HG03457 (cell line): ENCODE data around the gene SUCLA2.
"Not testable (repeated sequence)": the region's sequence is repeated elsewhere in the genome, so short reads cannot be mapped to it uniquely, and the experiment has no call there.

Experiments
- ATAC-seq: cut with Tn5 transposase; IDR thresholded peaks from one replicate; pipeline ENCODE4 v1.9.1; 2021; ENCODE audit warnings: moderate number of reproducible peaks; ENCODE audit not compliant: unreplicated experiment

SUCLA2 gene

DNA sequence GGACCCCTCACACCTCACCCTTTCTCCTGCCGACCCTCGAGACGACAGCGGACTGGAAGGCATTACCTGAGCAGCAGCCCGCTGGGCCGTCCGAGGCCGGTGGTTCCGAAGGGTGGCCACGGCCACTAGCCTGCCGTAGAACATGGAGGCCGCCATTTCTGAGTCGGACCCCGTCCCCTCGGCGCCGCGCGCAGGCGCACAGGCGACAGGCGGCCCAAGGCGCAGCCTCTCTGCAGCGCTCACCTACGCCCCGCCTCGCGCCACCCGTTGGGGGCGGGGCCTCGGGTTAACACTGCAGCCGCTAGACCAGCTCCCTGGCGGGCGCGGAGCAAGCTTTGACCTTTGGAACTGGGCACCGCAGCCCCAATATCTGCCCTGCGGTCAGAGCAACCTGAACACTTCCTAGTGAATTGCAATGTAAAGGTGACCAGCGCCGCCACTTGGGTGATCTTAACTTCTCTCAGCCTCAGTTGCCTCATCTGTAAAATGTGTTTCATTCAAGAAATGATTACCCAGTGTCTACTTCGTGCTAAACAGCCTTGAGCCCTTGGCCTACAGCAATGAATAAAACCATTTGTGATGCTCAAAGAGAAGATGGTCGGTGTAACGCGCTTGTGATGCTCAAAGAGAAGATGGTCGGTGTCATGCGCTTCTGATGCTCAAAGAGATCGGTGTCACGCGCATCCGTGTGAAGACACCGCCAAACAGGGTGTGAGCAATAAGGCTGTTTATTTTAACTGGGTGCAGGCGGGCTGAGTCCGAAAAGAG lies at the start of gene SUCLA2:
SUCLA2 (minus strand) TSS at position 160 of the 768 bp plus-strand sequence; CDS start at position 156, 4 bp downstream.
- peak; percentile 99 for ATAC-seq

DNA sequence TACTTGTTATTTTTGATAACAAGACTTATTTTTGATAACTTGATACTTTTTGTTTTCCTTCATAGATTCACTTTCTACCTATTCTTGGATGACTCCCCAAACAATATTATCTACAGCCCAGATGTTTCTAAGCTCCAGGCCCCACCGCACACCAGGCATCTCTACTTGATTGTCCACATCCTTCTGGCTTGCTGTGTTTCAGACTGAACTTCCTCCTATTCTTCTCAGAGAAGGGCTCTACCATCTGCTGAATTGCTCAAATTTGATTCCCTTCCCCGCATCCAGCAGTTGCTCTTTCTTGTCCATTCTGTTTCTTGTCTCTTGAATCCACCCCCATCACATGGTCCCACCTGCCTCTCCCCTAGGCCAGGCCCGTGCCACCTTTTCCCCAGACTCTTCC lies 49.5 kb upstream of the SUCLA2 start:
- no peak for ATAC-seq

DNA sequence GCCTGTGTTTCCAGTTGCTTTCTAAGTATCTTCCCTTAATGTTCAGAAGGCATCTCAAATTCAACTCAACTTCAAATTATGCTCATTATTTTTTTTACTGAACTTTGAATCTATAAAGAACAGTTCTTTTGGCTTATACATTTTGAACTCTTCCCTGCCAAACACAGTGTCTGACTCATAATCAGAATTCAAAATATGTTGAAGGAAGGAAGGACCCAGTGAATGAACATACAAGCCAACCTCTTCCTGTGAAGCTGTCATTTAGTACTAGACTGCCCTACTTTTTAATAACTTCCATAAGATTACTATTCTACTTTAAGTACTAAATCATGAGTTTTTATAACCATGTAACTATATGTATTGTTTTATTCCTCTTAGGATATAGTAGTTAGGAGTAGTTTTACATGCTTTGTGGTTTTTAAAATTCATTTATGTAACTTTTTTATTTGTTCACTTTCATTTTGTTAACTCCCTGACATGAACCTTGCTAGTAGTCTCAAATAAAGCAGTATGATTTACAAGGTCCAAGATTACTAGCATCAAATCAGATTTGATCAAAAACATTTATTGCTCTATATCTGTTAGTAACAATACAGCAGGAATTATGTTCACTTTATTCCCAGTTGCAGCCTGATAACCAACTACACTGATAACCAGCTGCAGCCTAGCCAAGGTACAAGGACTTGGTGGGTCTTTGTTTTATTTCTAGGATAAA lies 42.9 kb upstream of the SUCLA2 start:
- no peak for ATAC-seq

DNA sequence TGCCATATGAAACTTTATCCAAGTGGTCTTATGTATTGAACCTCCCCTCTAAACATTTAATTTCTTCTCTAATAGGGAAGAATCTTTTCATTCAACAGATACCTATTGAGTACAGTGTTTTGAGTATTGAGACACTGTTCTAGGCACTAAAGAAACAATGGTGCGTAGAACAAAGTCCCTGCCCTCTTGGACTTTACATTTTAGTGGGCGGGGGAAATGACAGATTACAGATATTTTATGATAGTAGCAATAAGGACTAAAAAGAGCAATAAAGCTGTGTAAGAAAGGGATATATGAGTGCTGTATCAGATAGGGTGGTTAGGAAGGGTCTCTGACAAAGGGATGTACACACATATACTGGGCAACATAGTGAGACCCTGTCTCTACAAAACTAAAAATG lies 41.8 kb upstream of the SUCLA2 start:
- no peak for ATAC-seq

DNA sequence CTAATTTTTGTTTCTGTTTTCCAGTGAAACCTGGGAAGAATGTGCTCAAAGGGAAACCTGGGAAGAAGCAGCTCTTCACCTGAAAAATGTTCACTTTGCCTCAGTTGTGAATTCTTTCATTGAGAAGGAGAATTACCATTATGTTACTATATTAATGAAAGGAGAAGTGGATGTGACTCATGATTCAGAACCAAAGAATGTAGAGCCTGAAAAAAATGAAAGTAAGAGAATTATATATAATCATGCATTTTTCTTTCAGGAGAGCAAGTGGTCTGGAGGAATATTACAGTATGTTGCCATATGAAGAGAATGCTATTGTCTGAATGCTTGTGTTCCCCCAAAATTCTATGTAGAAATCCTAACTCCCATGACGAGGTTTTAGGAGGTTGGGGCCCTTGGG lies 39.8 kb upstream of the SUCLA2 start:
- no peak for ATAC-seq

DNA sequence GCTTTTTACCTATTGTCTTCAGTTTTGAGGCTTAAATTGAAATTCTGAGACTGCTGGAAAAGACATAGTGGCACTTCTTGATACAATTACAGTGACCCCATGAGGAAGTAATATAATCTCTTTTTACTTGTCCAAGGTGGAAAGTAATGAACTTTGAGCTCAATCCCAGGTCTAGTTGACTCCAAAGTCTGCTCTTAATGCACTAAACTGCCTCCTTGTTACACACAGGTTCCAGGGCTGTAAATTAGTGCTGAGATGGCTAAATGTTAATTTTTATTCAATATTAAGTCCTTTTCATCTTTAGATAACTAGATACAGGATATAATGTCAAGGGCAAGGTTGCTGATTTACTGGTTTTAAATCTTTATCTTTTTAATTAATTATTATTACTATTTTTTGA lies 39.0 kb upstream of the SUCLA2 start:
- no peak for ATAC-seq

DNA sequence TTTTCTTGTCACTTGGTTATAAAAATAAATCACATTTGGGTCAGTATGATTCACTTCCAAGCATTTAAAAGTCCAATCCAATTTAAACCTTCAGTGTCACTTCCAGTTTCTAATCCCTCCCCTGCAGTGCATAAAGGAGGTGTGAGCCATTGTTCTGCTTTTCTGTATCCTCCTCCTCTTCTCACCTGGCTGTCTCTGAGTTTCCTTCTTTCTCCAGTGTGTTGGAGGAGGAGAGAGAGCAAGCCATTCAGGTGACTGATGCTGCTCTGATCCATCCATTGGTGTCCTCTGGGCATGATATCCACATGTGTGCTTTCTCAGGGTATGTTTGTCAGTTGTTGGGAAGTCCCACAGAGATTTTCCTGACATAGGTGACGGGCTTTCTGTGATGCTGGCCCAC lies 37.7 kb upstream of the SUCLA2 start:
- no peak for ATAC-seq

DNA sequence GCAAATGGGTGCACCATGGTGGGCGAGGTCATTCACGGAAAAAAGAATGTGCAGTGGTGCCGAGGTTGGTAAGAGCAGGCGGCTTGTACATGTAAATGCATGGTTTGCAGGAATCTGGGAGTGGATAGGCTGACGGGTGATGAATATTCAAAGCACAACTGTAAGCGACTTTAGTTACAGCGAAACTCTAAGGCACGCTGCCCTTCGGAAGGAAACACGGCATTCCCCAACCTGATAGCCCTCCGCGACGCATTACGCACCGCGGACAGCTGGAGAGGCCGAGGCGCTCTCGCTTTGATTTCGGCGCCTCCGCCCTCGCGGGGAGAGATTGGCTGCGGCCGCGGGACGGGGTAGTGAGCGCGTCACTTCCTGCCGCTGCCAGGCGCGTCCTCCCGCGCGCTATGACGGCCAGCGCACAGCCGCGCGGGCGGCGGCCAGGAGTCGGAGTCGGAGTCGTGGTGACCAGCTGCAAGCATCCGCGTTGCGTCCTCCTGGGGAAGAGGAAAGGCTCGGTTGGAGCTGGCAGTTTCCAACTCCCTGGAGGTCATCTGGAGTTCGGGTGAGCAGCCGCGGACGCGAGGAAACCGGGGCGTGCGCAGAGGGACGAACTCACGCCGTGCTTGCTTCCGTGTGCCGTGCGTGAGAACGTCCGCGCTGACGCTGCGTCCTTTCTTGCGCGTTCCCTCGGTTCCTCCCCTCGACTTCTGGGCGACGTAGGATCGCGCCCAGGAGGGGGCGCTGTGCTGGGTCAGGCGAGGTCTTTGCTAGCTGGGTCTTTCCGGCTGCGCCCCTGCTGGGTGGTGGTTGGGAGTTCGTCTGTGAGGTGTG lies 36.5 kb upstream of the SUCLA2 start, which contains the start of gene NUDT15:
NUDT15 (plus strand) TSS at position 381 of the 828 bp plus-strand sequence; CDS start at position 402, 21 bp downstream.
- ATAC-seq: peak; percentile 84

DNA sequence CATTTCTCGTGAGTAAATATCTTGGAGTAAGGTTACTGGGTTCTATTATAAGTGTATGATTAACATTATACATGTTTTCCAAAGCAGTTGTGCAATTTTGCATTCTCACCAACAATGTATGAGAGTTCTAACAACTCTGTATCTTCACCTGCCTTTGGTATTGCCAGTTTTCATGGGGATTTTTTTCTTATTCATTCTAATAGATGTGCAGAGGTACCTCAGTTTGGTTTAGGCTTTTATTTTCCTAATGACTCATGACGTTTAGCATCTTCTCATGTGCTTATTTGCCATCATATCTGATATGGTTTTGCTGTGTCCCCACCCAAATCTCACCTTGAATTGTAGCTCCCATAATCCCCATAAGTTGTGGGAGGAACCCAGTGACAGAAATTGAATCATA lies 28.8 kb upstream of the SUCLA2 start:
- no peak for ATAC-seq

DNA sequence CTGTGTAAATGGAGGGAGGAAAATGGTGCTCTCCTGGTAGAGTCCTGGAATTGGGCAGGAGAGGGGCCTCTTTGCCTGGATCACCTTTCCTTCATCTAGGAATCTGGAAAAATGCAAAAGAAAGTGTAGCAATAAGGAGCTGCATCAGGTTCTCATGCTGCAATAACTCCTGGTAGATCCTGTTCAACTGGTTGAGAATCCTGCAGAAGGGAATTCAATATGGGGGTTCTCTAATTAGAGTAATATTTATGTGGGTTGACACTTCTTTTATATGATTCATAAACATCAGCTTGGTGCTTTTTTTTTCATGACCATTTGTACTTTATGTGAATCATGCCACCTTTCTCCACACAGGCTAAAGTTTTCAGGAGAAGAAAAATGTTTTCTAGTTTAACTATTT lies 27.0 kb upstream of the SUCLA2 start:
- ATAC-seq: no peak

DNA sequence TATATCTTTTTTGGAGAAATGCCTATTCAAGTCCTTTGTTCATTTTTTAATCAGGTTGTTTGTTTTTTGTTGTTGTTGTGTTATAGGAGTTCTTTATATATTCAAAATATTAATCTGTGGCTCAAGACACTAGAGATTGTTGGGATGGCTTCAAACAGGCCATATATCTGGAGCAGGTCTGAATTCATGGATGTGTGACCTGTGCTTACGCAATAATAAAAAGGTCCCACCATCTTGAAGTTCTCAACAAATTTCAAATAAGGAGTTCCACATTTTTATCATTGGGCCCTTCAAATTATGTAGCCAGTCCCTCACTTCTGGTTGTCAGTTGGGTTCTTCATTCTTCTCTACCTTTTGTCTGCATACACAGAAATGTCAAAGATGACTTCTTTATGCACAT lies 18.7 kb upstream of the SUCLA2 start:
- ATAC-seq: no peak

DNA sequence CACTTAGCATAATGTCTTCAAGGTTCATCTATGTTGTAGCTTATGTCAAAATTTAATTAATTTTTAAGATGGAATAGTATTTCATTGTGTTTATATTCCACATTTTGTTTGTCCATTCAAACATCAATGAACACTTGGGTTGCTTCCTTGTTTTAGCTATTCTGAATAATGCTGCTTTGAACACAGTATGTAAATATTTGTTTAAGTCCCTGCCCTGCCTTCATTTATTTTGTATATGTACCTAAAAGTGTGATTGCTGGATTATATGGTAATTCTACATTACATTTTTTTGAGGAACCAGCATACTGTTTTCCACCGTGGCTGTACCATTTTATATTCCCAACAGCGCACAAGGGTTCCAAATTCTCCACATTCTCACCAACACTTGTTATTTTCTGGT lies 17.6 kb upstream of the SUCLA2 start:
- no peak for ATAC-seq

DNA sequence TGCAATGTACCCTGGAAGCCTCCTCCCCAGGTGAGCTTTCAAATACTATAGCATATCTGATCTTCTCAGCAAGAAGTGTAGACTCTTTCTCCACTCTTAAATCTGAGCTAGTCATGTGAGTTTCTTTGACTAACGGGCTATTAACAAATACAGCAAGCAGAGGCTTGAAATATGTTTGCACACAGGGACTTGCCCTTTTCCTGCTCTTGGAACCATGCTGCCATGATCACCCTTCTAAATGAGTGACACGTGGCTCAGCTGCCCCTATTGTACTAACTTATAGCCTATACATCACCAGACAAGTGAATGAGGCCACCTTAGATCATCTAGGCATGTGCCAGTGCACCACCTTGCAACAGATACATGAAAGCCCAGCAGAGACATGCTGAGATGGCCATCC lies 13.3 kb upstream of the SUCLA2 start:
- no peak for ATAC-seq

DNA sequence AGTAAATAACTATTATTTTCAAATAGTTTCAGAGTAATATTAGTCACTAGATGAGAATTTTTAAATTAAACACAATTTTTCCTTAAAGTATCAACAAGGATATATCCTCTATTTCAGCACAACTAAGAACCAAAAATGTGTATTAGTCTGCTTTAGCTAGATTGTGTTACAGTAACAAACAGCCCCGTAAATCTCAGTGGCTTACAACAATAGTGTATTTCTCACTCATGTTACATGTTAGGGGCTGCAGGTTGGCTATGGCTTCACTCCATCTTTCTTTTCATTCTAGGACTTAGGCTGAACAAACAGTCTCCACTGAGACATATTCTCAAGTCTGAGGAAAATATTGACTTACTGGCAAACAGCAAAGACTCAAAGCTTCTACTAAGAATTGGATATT lies 11.6 kb upstream of the SUCLA2 start:
- ATAC-seq: no peak

DNA sequence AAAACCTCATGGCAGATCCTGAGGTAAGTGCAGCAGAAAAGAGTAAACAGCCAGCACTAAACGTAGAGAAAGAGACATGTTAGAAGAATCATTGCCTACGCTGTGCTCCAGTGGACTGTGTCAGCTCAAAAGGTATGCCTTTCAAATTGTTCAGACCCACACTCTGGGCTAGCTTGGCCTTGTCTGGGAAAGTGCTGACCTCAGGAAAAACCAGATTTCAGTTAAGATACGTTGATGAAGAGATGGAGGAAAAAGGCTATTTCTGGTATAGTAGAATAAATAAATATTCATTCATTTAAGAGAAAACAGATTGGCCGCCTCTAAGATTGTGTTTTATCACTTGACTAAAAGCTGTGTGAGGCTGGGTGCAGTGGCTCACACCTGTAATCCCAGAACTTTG lies 9.6 kb upstream of the SUCLA2 start:
- no peak for ATAC-seq

DNA sequence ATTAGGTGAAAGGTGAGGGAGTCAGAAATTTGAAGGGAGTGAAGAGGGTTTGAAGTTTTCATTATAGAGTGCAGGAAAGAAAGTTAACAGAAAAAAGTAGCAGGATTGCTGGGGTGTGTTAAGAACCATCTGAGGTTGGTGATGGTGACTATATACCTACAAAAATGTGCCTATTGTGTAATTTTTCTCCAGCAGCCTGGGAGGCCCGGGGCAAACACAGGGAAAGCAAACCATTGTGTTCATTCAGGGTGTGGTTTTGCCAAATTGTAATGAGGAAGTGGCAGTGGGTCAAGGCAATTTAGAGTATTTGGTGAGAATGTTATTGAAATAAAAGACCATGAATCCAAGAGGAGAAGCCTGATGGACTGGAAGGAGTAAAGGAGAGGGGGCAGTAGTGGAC lies 8.2 kb upstream of the SUCLA2 start:
- no peak for ATAC-seq

DNA sequence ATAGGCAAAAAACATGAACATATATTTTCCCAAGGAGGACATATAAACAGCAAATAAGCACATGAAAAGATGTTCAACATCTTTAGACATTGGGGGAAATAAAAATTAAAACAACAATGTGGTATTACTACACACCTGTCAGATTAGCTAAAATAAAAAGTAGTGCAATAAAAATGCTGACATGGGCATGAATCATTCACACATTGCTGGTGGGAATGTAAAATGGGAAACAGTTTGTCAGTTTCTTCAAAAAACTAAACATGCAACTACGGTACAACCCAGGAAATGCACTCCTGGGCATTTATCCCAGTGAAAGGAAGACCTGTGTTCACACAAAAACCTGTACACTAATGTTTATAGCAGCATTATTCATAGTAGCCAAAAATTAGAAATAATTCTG lies 5.3 kb upstream of the SUCLA2 start:
- ATAC-seq: no peak

DNA sequence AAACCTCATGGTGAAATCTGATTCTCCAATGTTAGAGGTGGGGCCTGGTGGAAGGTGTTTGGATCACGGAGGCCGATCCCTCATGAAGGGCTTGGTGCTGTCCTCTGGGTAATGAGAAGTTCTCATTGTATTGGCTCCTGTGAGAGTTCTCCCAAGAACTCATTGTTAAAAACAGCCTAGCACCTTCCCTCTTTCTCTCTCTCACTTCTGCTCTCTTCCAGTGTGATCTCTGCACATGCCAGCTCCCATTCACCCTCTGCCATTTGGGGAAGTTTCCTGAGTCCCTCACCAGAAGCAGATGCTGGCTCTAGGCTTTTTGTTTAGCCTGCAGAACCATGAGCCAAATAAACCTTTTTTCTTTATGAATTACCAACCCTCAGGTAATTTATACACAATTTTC lies 3.1 kb upstream of the SUCLA2 start:
- no peak for ATAC-seq

DNA sequence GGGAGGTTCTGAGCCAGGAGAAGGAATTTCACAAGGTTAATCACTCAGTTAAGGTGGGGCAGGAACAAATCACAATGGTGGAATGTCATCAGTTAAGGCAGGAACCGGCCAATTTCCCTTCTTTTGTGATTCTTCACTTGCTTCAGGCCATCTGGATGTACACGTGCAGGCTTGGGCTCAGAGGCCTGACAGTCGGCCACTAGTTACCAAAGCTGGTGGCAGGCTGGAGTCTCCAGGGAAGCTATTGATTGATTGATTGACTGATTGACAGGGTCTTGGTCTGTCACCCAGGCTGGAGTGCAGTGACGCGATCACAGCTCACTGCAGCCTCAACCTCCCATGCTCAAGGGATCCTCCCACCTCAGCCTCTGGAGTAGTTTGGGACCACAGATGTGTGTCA lies 926 bp upstream of the SUCLA2 start:
- ATAC-seq: not testable (repeated sequence)

DNA sequence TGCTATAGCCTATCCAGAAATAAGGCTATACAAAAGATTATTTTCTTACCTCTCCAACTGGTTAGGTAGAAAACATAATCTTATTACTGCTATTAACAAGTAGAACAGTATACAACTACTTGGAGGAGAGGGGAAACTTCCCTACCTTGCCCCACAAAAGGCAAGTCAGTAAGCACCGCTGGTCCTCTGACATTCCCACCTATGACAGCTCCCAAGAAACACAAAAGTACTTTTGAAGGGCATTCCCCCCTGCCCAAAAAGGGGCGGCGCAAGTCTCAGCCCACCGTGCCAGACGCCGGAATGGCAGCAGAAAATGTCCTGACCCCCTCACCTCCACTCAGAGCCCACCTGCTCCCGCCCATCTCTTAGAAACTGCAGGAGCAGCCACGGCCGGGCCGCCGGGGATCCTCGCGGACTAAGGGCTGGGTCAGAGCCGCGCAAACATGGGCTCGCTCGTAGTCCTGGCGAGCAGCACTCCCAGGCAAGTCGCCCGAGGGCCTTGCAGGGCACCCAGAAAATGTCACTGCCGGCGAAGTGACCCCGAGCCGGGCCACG lies 437 bp downstream of the SUCLA2 start:
- peak; percentile 11 for ATAC-seq

DNA sequence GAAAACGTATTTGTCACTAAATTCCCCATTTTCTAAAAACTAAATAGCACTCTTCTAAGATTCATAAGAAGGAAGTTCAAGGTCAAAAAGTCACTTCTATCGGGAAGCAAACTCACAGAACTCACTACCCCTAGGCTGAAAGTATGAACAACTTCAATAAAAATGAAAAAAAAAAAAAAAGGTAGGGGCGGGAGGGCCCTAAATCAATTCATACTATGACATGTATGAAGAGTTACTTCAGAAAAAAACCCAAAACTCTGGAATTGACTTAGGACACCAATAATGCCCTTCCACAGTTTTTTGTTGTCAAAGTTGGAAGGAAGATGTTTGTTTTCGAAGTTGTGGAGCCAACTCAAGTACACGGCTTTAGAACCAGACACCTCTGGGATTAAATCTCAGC lies 1.1 kb downstream of the SUCLA2 start:
- no peak for ATAC-seq
